ENCODE measurements around the gene OTOP2.
"Not testable (repeated sequence)": the region's sequence is repeated elsewhere in the genome, so short reads cannot be mapped to it uniquely, and the experiment has no call there.

The OTOP2 gene

GRCh38 chr17:74975943-74976342, 51.9 kb downstream of the OTOP2 start:
- no peak for DNase-seq

GRCh38 chr17:74977802-74978201, 53.7 kb downstream of the OTOP2 start:
- DNase-seq = no peak

GRCh38 chr17:74978240-74978639, 54.2 kb downstream of the OTOP2 start:
- DNase-seq = no peak

- DNase-seq = no peak
These were observed 55.5 kb downstream of the OTOP2 start for GRCh38 chr17:74979408-74980146.

GRCh38 chr17:74981318-74981978, 57.4 kb downstream of the OTOP2 start:
- DNase-seq = no peak

GRCh38 chr17:74981979-74982662, 58.0 kb downstream of the OTOP2 start:
- no peak for DNase-seq

- DNase-seq = not testable (repeated sequence)
These were observed 58.7 kb downstream of the OTOP2 start for GRCh38 chr17:74982663-74983313.

Data from bone marrow (tissue), 2 donors.